Measurements from ENCODE around the gene ZDHHC14.

ZDHHC14 gene

DNA sequence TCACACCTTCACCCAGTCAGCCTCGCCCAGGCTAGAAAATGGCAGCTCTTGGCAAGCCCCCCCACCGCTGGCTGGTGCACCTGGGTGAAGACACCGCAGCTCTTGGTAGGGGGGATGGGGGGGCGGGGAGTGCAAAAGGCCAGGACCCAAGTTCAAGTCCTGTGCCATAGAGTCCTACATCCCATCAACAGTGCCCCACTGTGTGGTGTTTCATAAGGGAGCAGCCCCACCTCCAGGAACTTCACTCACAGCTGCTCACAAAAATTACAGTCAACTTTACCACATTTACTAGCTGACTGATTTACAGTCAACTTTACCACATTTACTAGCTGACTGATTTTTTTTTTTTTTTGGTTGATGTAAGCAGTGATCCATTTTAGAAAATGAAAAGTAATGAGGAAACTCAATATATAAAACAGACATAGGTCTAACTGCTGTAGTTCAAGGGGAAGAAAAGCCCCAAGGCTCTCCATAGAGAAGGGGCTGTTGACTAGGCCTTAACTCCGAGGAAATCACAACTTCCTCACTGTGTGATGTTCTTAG lies 233.1 kb downstream of the ZDHHC14 start:
- Histone ChIP-seq H3K9ac (ENCODE audit: low read length) (no peak overlapping the region), H4K20me1 (ENCODE audit: low read depth, low read length) (no peaks in the 10 kb centered on the region), H3K9me2 (replicated peaks; ENCODE audit: insufficient read depth, low read length) (no peaks in the 10 kb centered on the region), H3K9me3 (ENCODE audit: insufficient read depth, low read length) (no peaks in the 10 kb centered on the region), H3K27ac (ENCODE audit: low read depth, low read length) (no peak overlapping the region), H3K79me2 (ENCODE audit: insufficient read depth, low read length) (no peaks in the 10 kb centered on the region), H3F3A (ENCODE audit: insufficient read depth) (no peaks in the 10 kb centered on the region), H3K4me2 (ENCODE audit: low read depth, low read length, poor library complexity, severe bottlenecking) (no peak overlapping the region), H2AFZ (ENCODE audit: low read depth, low read length, severe bottlenecking) (no peak overlapping the region), H3K36me3 (ENCODE audit: low read length) (no peaks in the 10 kb centered on the region), H3K4me3 (ENCODE audit: insufficient read depth, low read length, poor library complexity, severe bottlenecking) (no peak overlapping the region), H3K27me3 (ENCODE audit: low read length) (no peaks in the 10 kb centered on the region)
- TF ChIP-seq, protein P1, sequence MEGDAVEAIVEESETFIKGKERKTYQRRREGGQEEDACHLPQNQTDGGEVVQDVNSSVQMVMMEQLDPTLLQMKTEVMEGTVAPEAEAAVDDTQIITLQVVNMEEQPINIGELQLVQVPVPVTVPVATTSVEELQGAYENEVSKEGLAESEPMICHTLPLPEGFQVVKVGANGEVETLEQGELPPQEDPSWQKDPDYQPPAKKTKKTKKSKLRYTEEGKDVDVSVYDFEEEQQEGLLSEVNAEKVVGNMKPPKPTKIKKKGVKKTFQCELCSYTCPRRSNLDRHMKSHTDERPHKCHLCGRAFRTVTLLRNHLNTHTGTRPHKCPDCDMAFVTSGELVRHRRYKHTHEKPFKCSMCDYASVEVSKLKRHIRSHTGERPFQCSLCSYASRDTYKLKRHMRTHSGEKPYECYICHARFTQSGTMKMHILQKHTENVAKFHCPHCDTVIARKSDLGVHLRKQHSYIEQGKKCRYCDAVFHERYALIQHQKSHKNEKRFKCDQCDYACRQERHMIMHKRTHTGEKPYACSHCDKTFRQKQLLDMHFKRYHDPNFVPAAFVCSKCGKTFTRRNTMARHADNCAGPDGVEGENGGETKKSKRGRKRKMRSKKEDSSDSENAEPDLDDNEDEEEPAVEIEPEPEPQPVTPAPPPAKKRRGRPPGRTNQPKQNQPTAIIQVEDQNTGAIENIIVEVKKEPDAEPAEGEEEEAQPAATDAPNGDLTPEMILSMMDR (IDR thresholded peaks at IDR 0.05; ENCODE audit: insufficient read depth, low read length, poor library complexity, severe bottlenecking) = no peak
- TF ChIP-seq EZH2phosphoT487 (conservative IDR thresholded peaks at IDR 0.05; ENCODE audit: low read length) = no peak

DNA sequence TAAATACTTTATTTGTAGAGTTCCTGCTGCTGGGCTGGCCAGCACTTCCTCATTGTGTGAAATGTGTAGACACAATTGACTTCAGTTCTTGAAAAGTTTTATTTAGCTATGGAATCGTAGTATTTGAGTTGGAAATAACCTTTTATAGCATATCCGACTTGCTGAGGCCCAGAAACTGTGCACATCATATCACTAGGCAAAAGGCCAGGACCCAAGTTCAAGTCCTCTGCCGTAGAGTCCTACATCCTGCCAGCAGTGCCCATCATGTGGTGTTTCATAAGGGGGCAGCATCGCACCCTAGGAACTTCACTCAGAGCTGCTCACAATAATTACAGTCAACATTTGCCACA lies 234.4 kb downstream of the ZDHHC14 start:
- Histone ChIP-seq H3K4me3 (ENCODE audit: insufficient read depth, low read length, poor library complexity, severe bottlenecking) (no peak overlapping the region), H3K27ac (ENCODE audit: low read depth, low read length) (no peak overlapping the region), H3K9ac (ENCODE audit: low read length) (no peak overlapping the region), H3K4me2 (ENCODE audit: low read depth, low read length, poor library complexity, severe bottlenecking) (no peak overlapping the region), H3K27me3 (ENCODE audit: low read length) (no peaks in the 10 kb centered on the region), H4K20me1 (ENCODE audit: low read depth, low read length) (no peaks in the 10 kb centered on the region), H2AFZ (ENCODE audit: low read depth, low read length, severe bottlenecking) (no peak overlapping the region), H3F3A (ENCODE audit: insufficient read depth) (no peaks in the 10 kb centered on the region), H3K36me3 (ENCODE audit: low read length) (no peaks in the 10 kb centered on the region), H3K79me2 (ENCODE audit: insufficient read depth, low read length) (no peaks in the 10 kb centered on the region), H3K9me2 (replicated peaks; ENCODE audit: insufficient read depth, low read length) (no peaks in the 10 kb centered on the region), H3K9me3 (ENCODE audit: insufficient read depth, low read length) (no peaks in the 10 kb centered on the region)
- TF ChIP-seq, protein P1 (IDR thresholded peaks at IDR 0.05; ENCODE audit: insufficient read depth, low read length, poor library complexity, severe bottlenecking) = no peak
- TF ChIP-seq EZH2phosphoT487 (conservative IDR thresholded peaks at IDR 0.05; ENCODE audit: low read length) = no peak

DNA sequence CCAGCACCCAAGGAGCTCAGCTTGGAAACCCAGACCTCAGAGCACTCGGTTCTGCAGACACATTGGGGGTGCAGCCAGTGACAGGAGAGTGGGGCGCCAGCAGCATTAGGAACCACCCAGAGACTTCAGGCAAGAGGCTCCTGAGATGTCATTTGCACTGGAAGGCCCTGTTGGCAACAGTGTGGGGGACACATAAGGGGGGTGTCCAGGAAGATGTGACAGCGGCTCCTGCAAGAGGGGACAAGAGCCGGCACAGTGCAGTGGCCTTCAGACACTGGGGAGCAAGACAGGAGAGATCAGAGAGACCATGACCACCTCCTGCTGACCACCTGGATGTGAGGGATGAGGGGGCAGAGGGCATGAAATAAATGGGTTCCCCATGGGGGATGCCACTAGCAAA lies 235.0 kb downstream of the ZDHHC14 start:
- TF ChIP-seq EZH2phosphoT487 (conservative IDR thresholded peaks at IDR 0.05; ENCODE audit: low read length) = no peak
- TF ChIP-seq, protein P1 (IDR thresholded peaks at IDR 0.05; ENCODE audit: insufficient read depth, low read length, poor library complexity, severe bottlenecking) = no peak
- H3F3A ChIP-seq (ENCODE audit: insufficient read depth) = no peaks in the 10 kb centered on the region
- no peak overlapping the region for H3K27ac ChIP-seq (ENCODE audit: low read depth, low read length)
- no peaks in the 10 kb centered on the region for H4K20me1 ChIP-seq (ENCODE audit: low read depth, low read length)
- H3K79me2 ChIP-seq (ENCODE audit: insufficient read depth, low read length) = no peaks in the 10 kb centered on the region
- no peaks in the 10 kb centered on the region for H3K36me3 ChIP-seq (ENCODE audit: low read length)
- H3K9me2 ChIP-seq (replicated peaks; ENCODE audit: insufficient read depth, low read length) = no peaks in the 10 kb centered on the region
- no peaks in the 10 kb centered on the region for H3K9me3 ChIP-seq (ENCODE audit: insufficient read depth, low read length)
- H3K27me3 ChIP-seq (ENCODE audit: low read length) = no peaks in the 10 kb centered on the region
- no peak overlapping the region for H3K4me2 ChIP-seq (ENCODE audit: low read depth, low read length, poor library complexity, severe bottlenecking)
- H3K4me3 ChIP-seq (ENCODE audit: insufficient read depth, low read length, poor library complexity, severe bottlenecking) = no peak overlapping the region
- H3K9ac ChIP-seq (ENCODE audit: low read length) = no peak overlapping the region
- no peak overlapping the region for H2AFZ ChIP-seq (ENCODE audit: low read depth, low read length, severe bottlenecking)
